HL-60 (cell line): ENCODE results near the gene RAB1B.

Experiments used
- GABPA ChIP-seq: IDR thresholded peaks from 2 replicates; pipeline ENCODE4 v1.6.1; 2012; ENCODE audit warnings: low read depth
- TF ChIP-seq, protein P1 (sequence below): IDR thresholded peaks from one replicate; pipeline ENCODE4 v1.5.1; 2011; ENCODE audit warnings: low read length, control low read depth, inconsistent platforms; ENCODE audit not compliant: insufficient read depth
- TF ChIP-seq, protein P2 (sequence below): IDR thresholded peaks from 2 replicates; pipeline ENCODE4 v1.6.1; 2012; ENCODE audit warnings: low read depth; ENCODE audit not compliant: insufficient replicate concordance

DNA sequence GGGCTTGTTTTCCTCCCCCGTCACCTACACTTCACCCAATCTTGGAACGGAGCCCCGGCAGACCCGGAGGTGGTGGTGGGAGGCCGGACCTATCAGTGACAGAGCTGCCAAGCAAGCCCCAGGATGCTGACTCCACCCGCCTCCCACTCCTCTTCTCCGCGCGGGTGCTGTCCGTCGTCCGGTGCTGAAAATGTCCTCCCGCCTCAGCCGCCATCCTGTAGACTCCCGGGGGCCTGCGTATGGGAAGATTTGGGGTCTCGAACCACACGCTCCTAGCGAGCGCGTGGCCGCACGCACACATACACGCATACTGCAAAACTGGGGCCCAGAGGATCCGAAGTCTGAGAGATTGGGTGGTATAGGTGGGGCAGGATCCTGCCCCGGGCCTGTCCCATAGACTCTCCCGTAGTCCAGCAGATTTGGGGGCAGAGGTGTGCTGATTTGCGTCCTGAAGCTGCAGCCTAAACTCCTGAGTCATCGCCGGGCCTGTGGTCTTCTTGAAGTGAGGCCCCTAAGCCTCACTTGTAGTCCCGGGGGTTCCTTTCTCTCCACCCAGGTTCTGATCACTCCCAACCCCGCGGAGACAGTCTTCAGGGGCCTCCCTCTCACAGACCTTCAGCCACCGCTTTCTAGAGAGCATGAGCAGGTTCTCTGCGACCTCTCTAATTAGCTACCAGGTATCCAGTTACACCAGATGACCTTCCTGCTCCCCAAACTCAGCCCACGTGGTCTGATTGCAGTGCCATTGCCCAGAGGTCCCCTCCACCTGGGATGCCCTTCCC lies 21.3 kb downstream of the RAB1B start:
- TF ChIP-seq, protein P1, sequence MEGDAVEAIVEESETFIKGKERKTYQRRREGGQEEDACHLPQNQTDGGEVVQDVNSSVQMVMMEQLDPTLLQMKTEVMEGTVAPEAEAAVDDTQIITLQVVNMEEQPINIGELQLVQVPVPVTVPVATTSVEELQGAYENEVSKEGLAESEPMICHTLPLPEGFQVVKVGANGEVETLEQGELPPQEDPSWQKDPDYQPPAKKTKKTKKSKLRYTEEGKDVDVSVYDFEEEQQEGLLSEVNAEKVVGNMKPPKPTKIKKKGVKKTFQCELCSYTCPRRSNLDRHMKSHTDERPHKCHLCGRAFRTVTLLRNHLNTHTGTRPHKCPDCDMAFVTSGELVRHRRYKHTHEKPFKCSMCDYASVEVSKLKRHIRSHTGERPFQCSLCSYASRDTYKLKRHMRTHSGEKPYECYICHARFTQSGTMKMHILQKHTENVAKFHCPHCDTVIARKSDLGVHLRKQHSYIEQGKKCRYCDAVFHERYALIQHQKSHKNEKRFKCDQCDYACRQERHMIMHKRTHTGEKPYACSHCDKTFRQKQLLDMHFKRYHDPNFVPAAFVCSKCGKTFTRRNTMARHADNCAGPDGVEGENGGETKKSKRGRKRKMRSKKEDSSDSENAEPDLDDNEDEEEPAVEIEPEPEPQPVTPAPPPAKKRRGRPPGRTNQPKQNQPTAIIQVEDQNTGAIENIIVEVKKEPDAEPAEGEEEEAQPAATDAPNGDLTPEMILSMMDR: no peak
- no peak for TF ChIP-seq GABPA
- TF ChIP-seq, protein P2, sequence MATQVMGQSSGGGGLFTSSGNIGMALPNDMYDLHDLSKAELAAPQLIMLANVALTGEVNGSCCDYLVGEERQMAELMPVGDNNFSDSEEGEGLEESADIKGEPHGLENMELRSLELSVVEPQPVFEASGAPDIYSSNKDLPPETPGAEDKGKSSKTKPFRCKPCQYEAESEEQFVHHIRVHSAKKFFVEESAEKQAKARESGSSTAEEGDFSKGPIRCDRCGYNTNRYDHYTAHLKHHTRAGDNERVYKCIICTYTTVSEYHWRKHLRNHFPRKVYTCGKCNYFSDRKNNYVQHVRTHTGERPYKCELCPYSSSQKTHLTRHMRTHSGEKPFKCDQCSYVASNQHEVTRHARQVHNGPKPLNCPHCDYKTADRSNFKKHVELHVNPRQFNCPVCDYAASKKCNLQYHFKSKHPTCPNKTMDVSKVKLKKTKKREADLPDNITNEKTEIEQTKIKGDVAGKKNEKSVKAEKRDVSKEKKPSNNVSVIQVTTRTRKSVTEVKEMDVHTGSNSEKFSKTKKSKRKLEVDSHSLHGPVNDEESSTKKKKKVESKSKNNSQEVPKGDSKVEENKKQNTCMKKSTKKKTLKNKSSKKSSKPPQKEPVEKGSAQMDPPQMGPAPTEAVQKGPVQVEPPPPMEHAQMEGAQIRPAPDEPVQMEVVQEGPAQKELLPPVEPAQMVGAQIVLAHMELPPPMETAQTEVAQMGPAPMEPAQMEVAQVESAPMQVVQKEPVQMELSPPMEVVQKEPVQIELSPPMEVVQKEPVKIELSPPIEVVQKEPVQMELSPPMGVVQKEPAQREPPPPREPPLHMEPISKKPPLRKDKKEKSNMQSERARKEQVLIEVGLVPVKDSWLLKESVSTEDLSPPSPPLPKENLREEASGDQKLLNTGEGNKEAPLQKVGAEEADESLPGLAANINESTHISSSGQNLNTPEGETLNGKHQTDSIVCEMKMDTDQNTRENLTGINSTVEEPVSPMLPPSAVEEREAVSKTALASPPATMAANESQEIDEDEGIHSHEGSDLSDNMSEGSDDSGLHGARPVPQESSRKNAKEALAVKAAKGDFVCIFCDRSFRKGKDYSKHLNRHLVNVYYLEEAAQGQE: peak; percentile 99
